Measurements from ENCODE around the gene CXCR6. TPM values are rescaled to one million over a fixed set of nuclear protein-coding genes. Genes with fewer than 3 reads are reported as not detected.

The CXCR6 gene
- total and polyA plus RNA-seq, 2 of the 8 experiments (the other 6 are each of a cell fraction or from before 2014, with no cell fraction given) = not detected

- H4K8ac ChIP-seq (ENCODE audit: extremely low read depth, insufficient read depth, low read length) = no peak overlapping the region; the same call in 1 of the 2 replicates
- WGBS, 2 experiments (ENCODE audit: extremely low coverage in 1 of 2, insufficient coverage in 1 of 2, insufficient read length in 1 of 2, insufficient replicate concordance in 2 of 2, low coverage in 1 of 2, low lambda C conversion rate in 2 of 2, missing lambda C conversion rate in 1 of 2) = 80 to 100% methylated on average over 3 to 9 of the region's 9 CpGs
- no peak for DNase-seq (ENCODE audit: low read depth in 1 of 2, low spot score in 2 of 2)
- no peak overlapping the region for H3K4me2 ChIP-seq (ENCODE audit: insufficient read depth in 1 of 2, low read depth in 2 of 2, low read length in 2 of 2)
- no peak overlapping the region for H3K23ac ChIP-seq (ENCODE audit: insufficient read length)
- no peak overlapping the region for H2BK12ac ChIP-seq (ENCODE audit: low read depth, low read length)
- no peak overlapping the region for H2BK15ac ChIP-seq (ENCODE audit: low read length)
- H3K14ac ChIP-seq (ENCODE audit: insufficient read length) = no peak overlapping the region
- no peak overlapping the region for H2AK5ac ChIP-seq (ENCODE audit: low read depth, low read length)
- no peak overlapping the region for H3K18ac ChIP-seq (ENCODE audit: extremely low read depth, low read length)
- ChIA-PET POLR2A (ENCODE audit: partially characterized antibody) (interaction anchor here (1.3 kb wide), 1 partner anchor 16 kb away, joined by 4 read pairs; no protein-coding TSS in a partner anchor), CTCF (ENCODE audit: partially characterized antibody) (interaction anchor here (1.2 kb wide), 1 partner anchor 8 kb away, joined by 3 read pairs; no protein-coding TSS in a partner anchor)
- no peak overlapping the region for H3K4ac ChIP-seq (replicated peaks; ENCODE audit: insufficient read length, low read depth, low read length)
- H3K23me2 ChIP-seq (ENCODE audit: low read depth, low read length) = no peaks in the 10 kb centered on the region
- no peaks in the 10 kb centered on the region for H3K79me2 ChIP-seq (ENCODE audit: control insufficient read depth in 1 of 2, insufficient read depth in 2 of 2, low read length in 2 of 2)
- no peak overlapping the region for H2BK5ac ChIP-seq (ENCODE audit: low read depth, low read length)
- H2AFZ ChIP-seq (ENCODE audit: low read length) = no peak overlapping the region
- H3K27me3 ChIP-seq (replicated peaks in 1 of 4; ENCODE audit: control insufficient read depth in 3 of 4, extremely low read depth in 1 of 4, insufficient read depth in 3 of 4, low read length in 3 of 4) = peaks cover 0 to 5% (median 0%) of the 10 kb centered on the region in 4 experiments; a peak in 3 of 7 replicates
- H3K27ac ChIP-seq (ENCODE audit: low read depth, low read length) = no peak overlapping the region
- no peak overlapping the region for H4K91ac ChIP-seq (replicated peaks; ENCODE audit: insufficient read length, low read length)
- no peak overlapping the region for H2BK120ac ChIP-seq (replicated peaks; ENCODE audit: low read depth, low read length)
- no peaks in the 10 kb centered on the region for H3K36me3 ChIP-seq (ENCODE audit: control insufficient read depth in 2 of 4, insufficient read depth in 4 of 4, low read length in 3 of 4)
- peaks cover 2 to 3% of the 10 kb centered on the region in 2 experiments for H4K20me1 ChIP-seq (replicated peaks in 1 of 2; ENCODE audit: control insufficient read depth in 1 of 2, insufficient read depth in 2 of 2, low read length in 2 of 2)
- H2BK20ac ChIP-seq (ENCODE audit: low read length) = no peak overlapping the region
- TF ChIP-seq CTBP2 (IDR thresholded peaks at IDR 0.05; ENCODE audit: borderline replicate concordance, insufficient read depth, insufficient read length, low read length) (no peak), TCF12 (IDR thresholded peaks at IDR 0.05; ENCODE audit: low read depth, low read length) (no peak), GTF2F1 (IDR thresholded peaks at IDR 0.05; ENCODE audit: borderline replicate concordance, low read depth, low read length) (no peak), ASH2L (IDR thresholded peaks at IDR 0.05; ENCODE audit: low read length) (no peak), SUZ12 (IDR thresholded peaks at IDR 0.05; ENCODE audit: low read length) (no peak), MAFK (IDR thresholded peaks at IDR 0.05; ENCODE audit: low read depth, low read length) (no peak), POLR2AphosphoS5 (IDR thresholded peaks at IDR 0.05; ENCODE audit: low read depth, low read length) (no peak), RFX5 (IDR thresholded peaks at IDR 0.05; ENCODE audit: borderline replicate concordance, low read depth, low read length) (no peak), TBP (IDR thresholded peaks at IDR 0.05; ENCODE audit: low read depth, low read length) (no peak), KDM1A (IDR thresholded peaks at IDR 0.05; ENCODE audit: borderline replicate concordance, low read length) (no peak), PHF8 (conservative IDR thresholded peaks at IDR 0.05; ENCODE audit: low read depth, low read length) (no peak), POLR2A (IDR thresholded peaks at IDR 0.05; ENCODE audit: control extremely low read depth in 1 of 2, low read depth in 2 of 2, low read length in 2 of 2) (no peak), YY1 (IDR thresholded peaks at IDR 0.05; ENCODE audit: low read depth, low read length) (no peak), BACH1 (IDR thresholded peaks at IDR 0.05; ENCODE audit: low read length) (no peak), JUN (IDR thresholded peaks at IDR 0.05; ENCODE audit: low read depth, low read length) (no peak)
- no peak overlapping the region for H4K5ac ChIP-seq (ENCODE audit: insufficient read length, low read depth, low read length)
- no peak overlapping the region for H3K9ac ChIP-seq (replicated peaks in 1 of 4; ENCODE audit: extremely low read depth in 1 of 4, low read depth in 3 of 4, low read length in 3 of 4)
- H3K4me1 ChIP-seq (replicated peaks in 1 of 4; ENCODE audit: control insufficient read depth in 3 of 4, insufficient read depth in 4 of 4, low read length in 3 of 4) = no peaks in the 10 kb centered on the region; a peak in 1 of 7 replicates
- no peaks in the 10 kb centered on the region for H3K9me3 ChIP-seq (ENCODE audit: insufficient read depth in 2 of 2, low read depth in 1 of 2, low read length in 1 of 2)
- no peak overlapping the region for H3K4me3 ChIP-seq (ENCODE audit: extremely low read depth in 1 of 4, insufficient read depth in 2 of 4, low read depth in 3 of 4, low read length in 4 of 4)
- no peaks in the 10 kb centered on the region for H3K79me1 ChIP-seq (ENCODE audit: low read depth, low read length)
- FAIRE-seq = no peak
- H3K56ac ChIP-seq (replicated peaks; ENCODE audit: insufficient read length, low read depth, low read length) = no peak overlapping the region
These were observed 28.2 kb upstream of the CXCR6 start for GRCh38 chr3:45915059-45915439.
